T47D (cell line): ENCODE data around the gene PDE4D.
A peak's percentile ranks its signal among the peaks of the same experiment; 100 is the strongest.
"Not testable (repeated sequence)": the region's sequence is repeated elsewhere in the genome, so short reads cannot be mapped to it uniquely, and the experiment has no call there.

Experiments used
- DNase-seq, 2 experiments: peaks; one replicate each; pipeline versions ENCODE4 v3.0.0 to v3.0.0-alpha.2; 2011 to 2012; ENCODE audit warnings: low read depth in 1 of 2, low spot score in 1 of 2
- JUND ChIP-seq: IDR thresholded peaks from 2 replicates; pipeline ENCODE4 v1.6.1; 2012; ENCODE audit warnings: low read depth
- in situ Hi-C: cut with HindIII; loops from 2 replicates; pipeline ENCODE4 v1.10.0; 2016; ENCODE audit warnings: low sequenced_read_pairs, low pct_unique_long_range_greater_than_20kb

Gene PDE4D

DNA sequence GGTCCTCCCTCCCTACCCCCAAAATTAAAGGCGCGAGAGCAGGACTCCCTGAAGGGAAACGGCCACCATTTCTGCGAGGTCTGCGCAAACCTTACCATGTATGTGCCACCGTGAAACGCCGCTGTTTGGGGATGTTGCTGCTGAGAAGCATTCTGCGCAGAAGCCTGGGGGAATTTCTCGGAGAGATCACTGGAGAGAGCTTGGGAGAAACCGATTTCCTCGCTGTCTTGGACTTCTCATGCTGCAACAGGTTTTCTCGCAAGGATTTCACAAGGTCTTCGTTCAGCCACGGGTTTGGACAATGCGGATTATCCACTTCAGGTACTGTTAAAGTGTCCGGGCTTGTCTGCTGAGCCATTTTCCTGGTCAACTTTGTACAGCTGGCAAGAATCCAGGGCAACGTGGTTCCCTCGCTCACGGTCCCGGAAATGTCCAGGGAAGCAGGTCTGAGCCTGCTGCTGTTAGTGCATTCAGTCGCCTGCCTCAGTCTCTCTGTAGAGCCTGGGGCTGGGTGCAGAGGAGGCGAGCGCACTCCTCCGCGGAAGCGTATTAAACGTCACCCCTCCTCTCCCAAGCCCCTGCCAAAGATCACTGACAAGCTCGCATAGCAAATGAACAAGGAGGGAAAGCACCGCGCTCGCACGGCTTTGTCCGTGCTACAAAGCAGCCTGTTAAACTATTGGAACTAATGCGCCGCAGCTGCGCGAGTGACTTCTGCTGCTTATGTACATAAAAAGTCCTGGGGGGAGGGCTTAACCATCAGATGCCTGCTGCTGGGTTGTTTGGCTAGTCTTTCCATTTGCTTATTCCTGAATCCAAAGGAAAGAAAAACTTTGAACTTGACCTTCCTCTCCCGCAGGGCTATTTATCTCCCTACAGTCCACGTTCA lies 125.1 kb downstream of the PDE4D start:
- peak in 1 of 2 experiments; percentile 86 for DNase-seq
- in situ Hi-C loops, result no loop called here
- no peak for TF ChIP-seq JUND

DNA sequence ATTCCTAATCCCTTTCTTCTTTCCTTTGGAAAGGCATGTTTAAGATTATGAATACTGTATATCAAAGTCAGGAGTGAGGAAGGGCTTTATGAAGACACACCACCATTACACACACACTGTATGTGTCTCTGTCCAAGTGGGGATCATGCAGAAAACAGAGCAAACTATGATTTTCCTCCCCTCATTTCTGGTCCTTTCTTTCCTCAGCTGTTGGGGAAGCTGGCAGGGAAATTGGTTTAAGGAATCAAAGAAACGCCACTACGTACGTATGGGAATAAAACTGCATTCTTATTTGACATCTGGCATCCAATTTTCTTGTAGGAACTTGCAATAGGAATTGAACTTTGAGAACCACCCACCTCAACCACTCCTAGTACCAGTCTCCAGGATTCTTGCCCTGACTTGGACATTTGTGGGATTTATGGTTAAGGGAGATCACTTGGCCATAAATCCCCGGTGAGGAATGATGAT lies 125.8 kb downstream of the PDE4D start:
- in situ Hi-C loops, result no loop called here
- TF ChIP-seq JUND, result no peak
- no peak for DNase-seq

DNA sequence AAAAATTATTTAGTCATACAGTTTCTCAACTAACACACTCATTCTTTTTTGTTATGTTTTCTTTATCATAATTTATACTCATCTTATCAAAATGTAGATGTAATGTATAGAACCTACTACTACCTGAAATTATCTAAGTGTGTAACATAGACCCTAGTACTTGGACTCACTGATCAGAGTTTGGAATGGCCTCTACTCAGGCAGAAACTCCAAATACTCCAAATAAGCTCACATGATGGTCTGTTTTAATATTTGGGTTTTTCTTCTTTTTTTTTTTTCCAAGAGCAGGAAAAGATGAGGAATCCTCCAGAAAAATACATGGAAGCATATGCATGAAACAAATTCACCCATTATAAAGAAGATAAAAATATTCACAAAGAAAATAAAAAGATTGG lies 126.3 kb downstream of the PDE4D start:
- no peak for TF ChIP-seq JUND
- in situ Hi-C loops, result no loop called here
- DNase-seq, result no peak

DNA sequence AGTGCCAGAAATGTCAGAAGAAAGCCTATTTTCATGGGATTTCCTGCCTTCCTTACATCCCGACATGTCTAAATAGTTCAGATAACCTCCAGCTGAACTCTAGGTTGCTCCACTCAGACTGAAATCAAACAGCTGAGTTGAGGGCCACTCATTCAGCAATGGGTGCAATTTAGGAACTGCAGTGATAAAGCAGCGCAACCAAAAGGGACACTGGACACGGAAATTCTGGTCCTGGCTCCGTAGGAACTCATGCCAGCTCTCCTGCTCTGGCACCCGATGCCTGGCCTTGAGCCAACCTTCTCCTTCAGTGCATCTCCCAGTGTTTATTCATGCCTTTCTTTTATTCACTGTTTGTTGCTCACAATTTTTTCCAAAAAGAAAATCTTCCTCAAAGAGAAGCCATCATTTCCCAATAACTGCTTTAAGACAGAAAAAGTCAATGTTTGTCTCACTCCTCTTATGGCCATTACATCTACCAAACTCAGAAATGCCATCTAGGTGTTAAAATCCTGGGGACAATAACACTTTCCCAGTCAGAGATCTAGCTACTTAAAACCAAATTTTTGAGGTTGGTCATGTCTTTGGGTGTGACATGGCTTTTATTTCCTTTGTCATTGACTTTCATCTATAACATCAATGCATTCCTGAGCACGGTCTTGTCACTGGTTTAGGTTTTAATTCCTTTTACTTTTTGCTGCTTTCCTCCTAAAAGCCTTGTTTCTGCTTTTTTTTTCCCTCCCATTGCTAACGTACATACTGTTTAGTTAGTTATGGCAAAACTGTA lies 126.9 kb downstream of the PDE4D start:
- no peak for TF ChIP-seq JUND
- DNase-seq, result no peak
- in situ Hi-C loops, result no loop called here

DNA sequence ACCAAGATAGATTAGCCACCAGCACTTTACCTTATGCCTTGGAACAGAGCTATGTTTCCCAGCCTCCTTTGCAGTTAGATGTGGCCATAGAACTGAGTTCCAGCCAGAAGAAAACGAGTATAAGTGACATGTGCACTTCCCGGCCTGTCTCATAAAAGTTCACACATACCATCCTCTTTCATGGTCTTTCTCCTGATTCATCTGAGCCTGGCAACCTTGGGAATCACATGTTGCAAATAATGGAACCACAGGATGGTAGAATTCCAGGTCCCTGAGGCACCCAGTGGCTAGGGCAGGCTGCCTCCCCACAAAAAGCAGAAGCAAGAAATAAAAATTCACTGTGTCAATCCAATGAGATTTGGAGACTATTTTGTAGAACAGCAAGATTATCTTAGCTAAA lies 128.1 kb downstream of the PDE4D start:
- DNase-seq, result no peak
- no peak for TF ChIP-seq JUND
- in situ Hi-C loops, result no loop called here

DNA sequence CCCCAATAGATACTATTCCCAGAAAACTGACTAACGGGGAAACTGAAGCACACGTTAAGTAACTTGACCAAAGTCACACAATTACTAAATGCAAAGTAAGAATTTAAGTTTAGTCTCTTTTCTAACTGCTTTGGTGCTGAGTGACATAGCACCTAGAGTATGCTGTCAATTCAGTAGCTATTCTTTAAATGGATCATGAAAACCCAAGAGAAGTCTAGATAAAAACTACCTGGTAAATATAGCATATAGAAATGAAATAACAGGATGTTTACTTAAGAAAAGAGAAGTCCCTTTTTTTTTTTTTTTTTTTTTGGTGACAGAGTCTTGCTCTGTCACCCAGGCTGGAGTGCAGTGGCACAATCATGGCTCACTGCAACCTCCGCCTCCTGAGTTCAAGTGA lies 129.2 kb downstream of the PDE4D start:
- in situ Hi-C loops, result no loop called here
- DNase-seq, result no peak
- TF ChIP-seq JUND, result no peak

DNA sequence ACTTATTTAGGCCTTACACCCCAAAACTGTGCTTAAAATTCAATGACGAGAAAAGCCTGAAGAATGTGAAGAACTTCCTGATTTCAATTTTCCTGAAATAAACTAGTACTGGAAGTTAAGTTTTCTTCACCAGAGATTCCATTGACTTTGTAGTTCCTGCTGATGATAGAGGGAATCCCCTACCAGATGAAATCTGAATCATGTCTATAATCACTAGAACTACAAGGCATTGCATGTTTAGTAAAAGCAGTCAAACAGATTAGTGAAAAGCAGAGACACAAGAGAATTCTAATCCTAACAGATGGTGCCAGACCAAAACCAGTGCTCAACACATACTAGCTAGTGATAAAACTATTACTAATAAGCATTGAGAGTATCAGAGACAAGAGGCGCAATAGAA lies 130.0 kb downstream of the PDE4D start:
- no peak for DNase-seq
- in situ Hi-C loops, result no loop called here

DNA sequence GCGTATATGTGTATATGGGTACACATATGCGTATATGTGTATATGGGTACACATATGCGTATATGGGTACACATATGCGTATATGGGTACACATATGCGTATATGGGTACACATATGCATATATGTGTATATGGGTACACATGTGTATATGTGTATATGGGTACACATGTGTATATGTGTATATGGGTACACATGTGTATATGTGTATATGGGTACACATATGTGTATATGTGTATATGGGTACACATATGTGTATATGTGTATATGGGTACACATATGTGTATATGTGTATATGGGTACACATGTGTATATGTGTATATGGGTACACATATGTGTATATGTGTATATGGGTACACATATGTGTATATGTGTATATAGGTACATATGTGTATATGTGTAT lies 131.3 kb downstream of the PDE4D start:
- in situ Hi-C loops, result not testable (repeated sequence)

More for the DNA sequence above, 130.0 kb downstream of the PDE4D start:
- TF ChIP-seq JUND, result no peak

DNA sequence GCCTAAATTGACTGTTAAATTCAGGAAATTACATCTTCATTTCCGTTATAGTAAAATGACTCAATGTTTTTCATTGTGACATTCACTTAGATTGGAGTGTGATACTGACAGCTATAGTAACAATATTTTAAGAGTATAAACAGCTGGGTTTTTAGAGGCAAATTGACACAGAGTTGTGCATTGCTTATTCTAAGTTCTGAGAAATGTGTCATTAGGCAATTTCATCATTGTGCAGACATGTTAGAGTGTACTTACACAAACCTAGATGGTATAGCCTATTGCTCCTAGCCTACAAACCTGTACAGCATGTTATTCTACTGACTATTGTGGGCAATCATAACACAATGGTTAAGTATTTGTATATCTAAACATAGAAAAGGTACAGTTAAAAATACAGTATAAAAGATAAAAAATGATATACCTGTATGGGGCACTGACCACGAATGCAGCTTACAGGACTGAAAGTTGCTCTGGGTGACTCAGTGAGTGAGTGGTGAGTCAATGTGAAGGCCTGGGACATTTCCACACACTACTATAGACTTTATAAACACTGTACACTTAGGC lies 132.7 kb downstream of the PDE4D start:
- no peak for TF ChIP-seq JUND
- in situ Hi-C loops, result no loop called here
- DNase-seq, result no peak

More for the DNA sequence above, 131.3 kb downstream of the PDE4D start:
- DNase-seq, result not testable (repeated sequence)

DNA sequence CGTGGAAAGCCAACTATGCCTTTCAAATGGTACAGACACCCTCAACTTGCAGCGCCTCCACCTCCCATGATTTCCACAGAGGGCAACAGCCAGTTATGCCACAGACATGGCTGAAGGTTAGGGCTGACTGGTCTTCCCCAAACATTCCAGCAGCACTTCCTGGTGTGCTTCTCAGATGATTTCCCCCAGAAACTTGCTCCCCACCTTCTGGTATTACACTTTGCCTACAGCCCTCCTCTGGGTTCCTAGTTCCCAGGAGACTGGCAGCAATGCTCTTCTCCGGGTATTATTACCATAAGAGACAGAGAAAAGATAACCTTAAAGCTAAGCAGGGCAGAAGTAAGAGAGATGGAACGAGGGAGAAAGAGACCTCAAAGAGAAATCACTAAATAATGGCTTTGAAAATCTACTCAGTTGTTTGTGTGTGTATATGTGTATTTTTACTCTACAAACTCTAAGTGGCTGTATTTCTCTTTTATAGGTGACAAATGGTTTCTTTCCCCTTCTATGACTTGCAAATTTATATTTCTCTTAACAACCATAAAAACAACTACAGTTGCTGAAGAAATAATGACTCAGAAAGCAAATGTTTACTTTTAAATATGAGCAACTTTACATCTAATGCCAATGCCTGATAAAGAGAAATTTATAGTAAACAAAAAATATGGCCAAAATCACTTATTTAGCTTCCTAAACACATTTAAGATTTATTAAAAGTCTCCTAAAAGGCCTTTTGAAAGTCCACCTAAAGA lies 133.8 kb downstream of the PDE4D start:
- DNase-seq, result no peak
- no peak for TF ChIP-seq JUND
- in situ Hi-C loops, result no loop called here

DNA sequence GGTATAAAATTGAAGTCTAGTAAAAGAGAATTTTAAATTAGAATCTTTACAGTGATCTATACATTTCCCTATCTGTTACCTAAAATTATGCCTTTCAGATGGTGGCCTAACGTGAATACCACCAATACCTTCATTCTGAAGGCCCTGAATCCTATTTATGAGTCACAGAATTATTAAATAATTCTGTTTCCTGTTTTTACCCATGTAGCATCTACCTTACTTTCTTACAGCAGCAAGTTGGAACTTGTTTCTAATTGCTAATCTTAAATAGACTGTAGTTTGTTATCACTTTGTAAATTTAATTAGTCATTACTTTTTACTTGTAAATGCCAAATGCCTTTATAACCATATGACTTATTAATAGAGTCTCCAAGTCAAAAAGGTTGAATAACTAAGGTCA lies 135.0 kb downstream of the PDE4D start:
- no peak for TF ChIP-seq JUND
- no peak for DNase-seq
- in situ Hi-C loops, result no loop called here

DNA sequence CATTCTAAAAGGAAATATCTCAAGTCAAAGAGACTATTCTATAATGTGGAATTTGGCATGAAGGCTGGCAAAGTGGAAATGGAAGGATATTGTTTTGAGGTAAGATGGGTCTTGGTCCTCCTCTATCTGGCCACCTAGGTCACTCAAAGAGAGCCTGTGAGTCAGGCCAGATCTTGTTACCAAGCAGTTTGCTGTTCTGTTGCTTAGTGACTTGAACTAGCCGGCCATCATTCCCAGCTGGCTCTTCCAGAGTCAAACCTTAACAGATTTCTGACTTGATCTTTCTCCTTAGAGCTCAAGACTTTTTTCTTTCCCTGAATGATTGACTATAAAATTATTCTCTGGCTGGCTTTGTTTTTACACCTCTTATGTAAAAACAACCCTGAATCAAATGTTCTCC lies 136.1 kb downstream of the PDE4D start:
- TF ChIP-seq JUND, result no peak
- DNase-seq, result no peak
- in situ Hi-C loops, result no loop called here
